SK-N-SH treated with all-trans-retinoic acid at 6 μM for 48 hours (cell line): Measurements from ENCODE around the gene CLCN1.

Experiments
- ATAC-seq: fragments of 200-7000 bp; cut with Tn5 transposase; 3 replicates; pipeline ENCODE4 v1.9.1; 2020; ENCODE audit warnings: mild to moderate bottlenecking, moderate library complexity
- ARNTL ChIP-seq: fragments of 450-650 bp; formaldehyde crosslinking; IDR thresholded peaks from 2 replicates; pipeline ENCODE4 v1.5.0; 2020; ENCODE audit warnings: low read depth, mild to moderate bottlenecking, moderate library complexity, borderline replicate concordance
- BACH2 ChIP-seq: fragments of 250-450 bp; sonication (Bioruptor Pico); IDR thresholded peaks from 2 replicates; pipeline ENCODE4 v1.9.0; 2021; ENCODE audit warnings: mild to moderate bottlenecking, borderline replicate concordance
- CSDC2 ChIP-seq: fragments of 250-450 bp; sonication (Bioruptor Pico); IDR thresholded peaks from 2 replicates; pipeline ENCODE4 v1.5.0; 2020; ENCODE audit warnings: mild to moderate bottlenecking, moderate library complexity
- CSRNP3 ChIP-seq: fragments of 250-450 bp; sonication (Bioruptor Pico); IDR thresholded peaks from 2 replicates; pipeline ENCODE4 v1.5.1; 2021; ENCODE audit warnings: mild to moderate bottlenecking, moderate library complexity
- GLIS3 ChIP-seq: fragments of 250-450 bp; sonication (Bioruptor Pico); IDR thresholded peaks from 2 replicates; pipeline ENCODE4 v1.5.0; 2020; ENCODE audit warnings: mild to moderate bottlenecking, moderate library complexity
- ISL1 ChIP-seq: fragments of 250-450 bp; sonication (Bioruptor Pico); IDR thresholded peaks from 2 replicates; pipeline ENCODE4 v2.1.2; 2022; ENCODE audit warnings: mild to moderate bottlenecking, moderate library complexity
- OSR1 ChIP-seq: fragments of 250-450 bp; sonication (Bioruptor Pico); IDR thresholded peaks from 2 replicates; pipeline ENCODE4 v1.8.0; 2022; ENCODE audit warnings: moderate library complexity, mild to moderate bottlenecking, inconsistent platforms
- PATZ1 ChIP-seq: fragments of 250-450 bp; sonication (Bioruptor Pico); IDR thresholded peaks from 2 replicates; pipeline ENCODE4 v1.8.0; 2020; ENCODE audit warnings: mild to moderate bottlenecking, moderate library complexity, borderline replicate concordance
- POU6F1 ChIP-seq: fragments of 250-450 bp; sonication (Bioruptor Pico); IDR thresholded peaks from 2 replicates; pipeline ENCODE4 v1.8.0; 2021; ENCODE audit warnings: low read depth, mild to moderate bottlenecking, moderate library complexity, borderline replicate concordance
- PPARA ChIP-seq: fragments of 250-450 bp; sonication (Bioruptor Pico); IDR thresholded peaks from 2 replicates; pipeline ENCODE4 v1.5.0; 2020; ENCODE audit warnings: mild to moderate bottlenecking, borderline replicate concordance
- RARB ChIP-seq: fragments of 250-450 bp; sonication (Bioruptor Pico); IDR thresholded peaks from 2 replicates; pipeline ENCODE4 v1.8.0; 2021; ENCODE audit warnings: mild to moderate bottlenecking, moderate library complexity
- SNAI2 ChIP-seq: fragments of 250-450 bp; sonication (Bioruptor Pico); IDR thresholded peaks from 2 replicates; pipeline ENCODE4 v1.5.0; 2020; ENCODE audit warnings: mild to moderate bottlenecking, moderate library complexity
- TCF4 ChIP-seq: fragments of 250-450 bp; sonication (Bioruptor Pico); IDR thresholded peaks from 2 replicates; pipeline ENCODE4 v1.8.0; 2021; ENCODE audit warnings: mild to moderate bottlenecking, moderate library complexity, borderline replicate concordance
- TSHZ2 ChIP-seq: fragments of 250-450 bp; sonication (Bioruptor Pico); IDR thresholded peaks from 2 replicates; pipeline ENCODE4 v1.5.0; 2020; ENCODE audit warnings: mild to moderate bottlenecking, moderate library complexity
- ZC3H10 ChIP-seq: fragments of 250-450 bp; sonication (Bioruptor Pico); IDR thresholded peaks from 2 replicates; pipeline ENCODE4 v1.5.1; 2021; ENCODE audit warnings: mild to moderate bottlenecking, moderate library complexity
- ZFP30 ChIP-seq: fragments of 450-650 bp; formaldehyde crosslinking; IDR thresholded peaks from 2 replicates; pipeline ENCODE4 v1.5.0; 2022; ENCODE audit warnings: mild to moderate bottlenecking, moderate library complexity
- ZNF565 ChIP-seq: fragments of 450-650 bp; formaldehyde crosslinking; conservative IDR thresholded peaks from 2 replicates; pipeline ENCODE4 v1.5.0; 2020; ENCODE audit warnings: low read depth, mild to moderate bottlenecking, moderate library complexity
- ZNF70 ChIP-seq: fragments of 450-650 bp; formaldehyde crosslinking; IDR thresholded peaks from 2 replicates; pipeline ENCODE4 v1.5.0; 2020; ENCODE audit warnings: mild to moderate bottlenecking, moderate library complexity
- ZNF8 ChIP-seq: fragments of 450-650 bp; formaldehyde crosslinking; IDR thresholded peaks from 2 replicates; pipeline ENCODE4 v1.5.0; 2020; ENCODE audit warnings: mild to moderate bottlenecking, moderate library complexity

CLCN1 gene

GRCh38 chr7:143308632-143309031 is 7.3 kb upstream of the CLCN1 start:
- TF ChIP-seq CSRNP3 (CRISPR knock-in tag) (no peak), POU6F1 (no peak), ZC3H10 (CRISPR knock-in tag) (no peak), ZNF70 (no peak), BACH2 (no peak), ZNF565 (CRISPR knock-in tag) (no peak)
- no peak for ATAC-seq

- ATAC-seq = no peak
- TF ChIP-seq CSDC2 (CRISPR knock-in tag) (no peak), ZNF8 (CRISPR knock-in tag) (no peak), ZNF565 (CRISPR knock-in tag) (no peak), GLIS3 (CRISPR knock-in tag) (no peak), OSR1 (CRISPR knock-in tag) (no peak), SNAI2 (CRISPR knock-in tag) (no peak), POU6F1 (no peak), BACH2 (no peak), TSHZ2 (CRISPR knock-in tag) (no peak), ARNTL (CRISPR knock-in tag) (no peak), PATZ1 (no peak), ZNF70 (no peak)
These were observed 1.8 kb upstream of the CLCN1 start for GRCh38 chr7:143314127-143314526.

- no peak for TF ChIP-seq ZFP30 (CRISPR knock-in tag)
- no peak for TF ChIP-seq TSHZ2 (CRISPR knock-in tag)
- TF ChIP-seq ZNF565 (CRISPR knock-in tag) = no peak
- no peak for TF ChIP-seq OSR1 (CRISPR knock-in tag)
- TF ChIP-seq ZNF70 = no peak
- no peak for ATAC-seq
These were observed 581 bp downstream of the CLCN1 start for GRCh38 chr7:143316492-143316891.

GRCh38 chr7:143318661-143319060 is 2.8 kb downstream of the CLCN1 start:
- no peak for ATAC-seq
- TF ChIP-seq ZNF8 (CRISPR knock-in tag) (no peak), ZNF70 (no peak), ZFP30 (CRISPR knock-in tag) (no peak), RARB (CRISPR knock-in tag) (no peak), ARNTL (CRISPR knock-in tag) (no peak), PPARA (no peak), GLIS3 (CRISPR knock-in tag) (no peak), ISL1 (CRISPR knock-in tag) (no peak), POU6F1 (no peak), SNAI2 (CRISPR knock-in tag) (no peak), TCF4 (CRISPR knock-in tag) (no peak), PATZ1 (no peak), OSR1 (CRISPR knock-in tag) (no peak)
